Upper lobe of left lung (tissue), 6 donors: ENCODE measurements around the gene PRDM11. TPM values are rescaled to one million over a fixed set of nuclear protein-coding genes. Genes with fewer than 3 reads are reported as not detected.

Experiments used
- ATAC-seq, 2 donors: fragments of 200-7000 bp; cut with Tn5 transposase; one replicate each; pipeline ENCODE4 v1.9.1; 2022; ENCODE audit warnings: mild to moderate bottlenecking in 2 of 2, moderate library complexity in 2 of 2; ENCODE audit not compliant: low FRiP score in 2 of 2
- DNase-seq, 2 donors: peaks; one replicate each; pipeline ENCODE4 v3.0.0-alpha.2; 2019 to 2020
- H3K27ac ChIP-seq, 4 donors: fragments of 200-600 bp; sonication (generic); one replicate each; pipeline ENCODE4 v1.5.1; 2016 to 2019
- H3K27me3 ChIP-seq, 4 donors: fragments of 200-600 bp; sonication (generic); one replicate each; pipeline ENCODE4 v1.5.1; 2017 to 2019
- H3K36me3 ChIP-seq, 4 donors: fragments of 200-600 bp; sonication (generic); one replicate each; pipeline ENCODE4 v1.5.1; 2016 to 2019
- H3K4me1 ChIP-seq, 4 donors: fragments of 200-600 bp; sonication (generic); one replicate each; pipeline ENCODE4 v1.5.1; 2018 to 2019
- H3K4me3 ChIP-seq, 4 donors: fragments of 200-600 bp; sonication (generic); one replicate each; pipeline ENCODE4 v1.5.1; 2017 to 2019; ENCODE audit warnings: mild to moderate bottlenecking in 2 of 4, moderate library complexity in 1 of 4
- H3K9me3 ChIP-seq, 4 donors: fragments of 200-600 bp; sonication (generic); one replicate each; pipeline ENCODE4 v1.5.1; 2018 to 2019
- CTCF ChIP-seq, 6 experiments: fragments of 450-650 bp in 4 of 6; fragments of 200-600 bp in 2 of 6; sonication (generic) in 2 of 6; IDR thresholded peaks; one replicate each; pipeline ENCODE4 v1.5.1; 2016 to 2019; ENCODE audit warnings: antibody characterized with exemption in 6 of 6
- EP300 ChIP-seq, 4 donors: sonication (generic); formaldehyde crosslinking; IDR thresholded peaks; one replicate each; pipeline ENCODE4 v1.5.1; 2017; ENCODE audit warnings: antibody characterized with exemption in 4 of 4, control low read depth in 2 of 4
- POLR2A ChIP-seq, 4 donors: fragments of 450-650 bp; IDR thresholded peaks; one replicate each; pipeline ENCODE4 v1.5.1; 2016 to 2017; ENCODE audit warnings: antibody characterized with exemption in 4 of 4, mild to moderate bottlenecking in 2 of 4
- POLR2AphosphoS5 ChIP-seq, 2 donors: sonication (generic); formaldehyde crosslinking; IDR thresholded peaks; one replicate each; pipeline ENCODE4 v1.5.1; 2017; ENCODE audit warnings: antibody characterized with exemption in 2 of 2
- WGBS, 2 donors: methylation state at CpG; one replicate each; pipeline ENCODE4 v1.1.5; 2017 to 2018; 5-methylcytosine and 5-hydroxymethylcytosine counted together
- total RNA-seq, 6 donors: library from RNA; depleted of rRNA in 4 of 6; stranded (reverse); fragments of >200 nt in 4 of 6; gene quantifications; one replicate each; pipeline versions ENCODE4 v1.1.0 to v1.2.1, GENCODE V29; 2016 to 2021
- donor health status: DM: no; HTN: no; CAD: no; lungs with moderate emphysema.
- donor health status: DM: no; HTN: yes; CAD: no; lungs with severe emphysema.

PRDM11 gene
- total RNA-seq, 6 donors from 2014 or later: 12.7 to 21.1 (median 16.0) TPM

GRCh38 chr11:45156201-45156600, 9.8 kb downstream of the PRDM11 start:
- peaks cover 15 to 39% (median 20%) of the 10 kb centered on the region in 4 donors for H3K4me1 ChIP-seq
- H3K9me3 ChIP-seq: no peaks in the 10 kb centered on the region
- peak in 1 of 2 donors; percentile 10 for DNase-seq
- no peaks in the 10 kb centered on the region for H3K27me3 ChIP-seq
- WGBS, 2 donors: 88 to 94% methylated on average over 3 to 6 of the region's 6 CpGs
- H3K27ac ChIP-seq: no peak overlapping the region
- H3K4me3 ChIP-seq: no peak overlapping the region
- no peaks in the 10 kb centered on the region for H3K36me3 ChIP-seq
- ATAC-seq: no peak
- TF ChIP-seq EP300 (IDR thresholded peaks at IDR 0.05): no peak

- no peak for DNase-seq
- Histone ChIP-seq H3K27me3 (no peaks in the 10 kb centered on the region), H3K9me3 (no peaks in the 10 kb centered on the region), H3K36me3 (no peaks in the 10 kb centered on the region), H3K4me1 (peaks cover 15 to 44% (median 24%) of the 10 kb centered on the region in 4 donors), H3K4me3 (no peak overlapping the region), H3K27ac (no peak overlapping the region)
- ATAC-seq: no peak
- TF ChIP-seq CTCF (IDR thresholded peaks at IDR 0.05) (no peak), POLR2A (IDR thresholded peaks at IDR 0.05) (no peak), POLR2AphosphoS5 (IDR thresholded peaks at IDR 0.05) (no peak), EP300 (IDR thresholded peaks at IDR 0.05) (no peak)
- 95 to 97% methylated on average over 9 of the region's 9 CpGs for WGBS, 2 donors
Measured at GRCh38 chr11:45156741-45157140, 10.3 kb downstream of the PRDM11 start.

- peaks cover 15 to 49% (median 25%) of the 10 kb centered on the region in 4 donors for H3K4me1 ChIP-seq
- H3K27ac ChIP-seq: peak overlapping the region in 2 of 4 donors; percentile 24 to 41
- no peaks in the 10 kb centered on the region for H3K27me3 ChIP-seq
- no peak overlapping the region for H3K4me3 ChIP-seq
- 86 to 92% methylated on average over 8 to 19 of the region's 20 CpGs for WGBS, 2 donors
- H3K36me3 ChIP-seq: no peaks in the 10 kb centered on the region
- no peak for DNase-seq
- no peak for TF ChIP-seq EP300 (IDR thresholded peaks at IDR 0.05)
- no peak for TF ChIP-seq CTCF (IDR thresholded peaks at IDR 0.05)
- no peak for TF ChIP-seq POLR2A (IDR thresholded peaks at IDR 0.05)
- TF ChIP-seq POLR2AphosphoS5 (IDR thresholded peaks at IDR 0.05): no peak
- ATAC-seq: no peak
- H3K9me3 ChIP-seq: no peaks in the 10 kb centered on the region
Measured at GRCh38 chr11:45157247-45158209, 11.1 kb downstream of the PRDM11 start.

GRCh38 chr11:45158210-45158731, 11.8 kb downstream of the PRDM11 start:
- H3K4me1 ChIP-seq: peaks cover 15 to 49% (median 25%) of the 10 kb centered on the region in 4 donors
- WGBS, 2 donors: 43 to 57% methylated on average over 3 to 8 of the region's 8 CpGs
- H3K4me3 ChIP-seq: no peak overlapping the region
- no peaks in the 10 kb centered on the region for H3K27me3 ChIP-seq
- TF ChIP-seq CTCF (IDR thresholded peaks at IDR 0.05): no peak
- TF ChIP-seq EP300 (IDR thresholded peaks at IDR 0.05): no peak
- no peak for TF ChIP-seq POLR2AphosphoS5 (IDR thresholded peaks at IDR 0.05)
- TF ChIP-seq POLR2A (IDR thresholded peaks at IDR 0.05): no peak
- peak overlapping the region in 3 of 4 donors; percentile 24 to 41 (median 41) for H3K27ac ChIP-seq
- ATAC-seq (peak; percentile 37 to 42), DNase-seq (peak; percentile 42 to 62)
- H3K36me3 ChIP-seq: no peaks in the 10 kb centered on the region
- no peaks in the 10 kb centered on the region for H3K9me3 ChIP-seq

- ATAC-seq: peak in 1 of 2 donors; percentile 15
- peaks cover 15 to 49% (median 25%) of the 10 kb centered on the region in 4 donors for H3K4me1 ChIP-seq
- 35 to 77% methylated on average over 5 to 13 of the region's 13 CpGs for WGBS, 2 donors
- no peaks in the 10 kb centered on the region for H3K27me3 ChIP-seq
- TF ChIP-seq EP300 (IDR thresholded peaks at IDR 0.05) (no peak), CTCF (IDR thresholded peaks at IDR 0.05) (no peak), POLR2AphosphoS5 (IDR thresholded peaks at IDR 0.05) (no peak)
- H3K36me3 ChIP-seq: no peaks in the 10 kb centered on the region
- peak overlapping the region in 3 of 4 donors; percentile 24 to 41 (median 41) for H3K27ac ChIP-seq
- H3K9me3 ChIP-seq: no peaks in the 10 kb centered on the region
- no peak for DNase-seq
- no peak overlapping the region for H3K4me3 ChIP-seq
Measured at GRCh38 chr11:45158891-45159605, 12.6 kb downstream of the PRDM11 start.
